GM19463 (cell line): ENCODE data around the gene SHLD1.
A peak's percentile ranks its signal among the peaks of the same experiment; 100 is the strongest.
"Not testable (repeated sequence)": the region's sequence is repeated elsewhere in the genome, so short reads cannot be mapped to it uniquely, and the experiment has no call there.

Experiments
- ATAC-seq: cut with Tn5 transposase; IDR thresholded peaks from one replicate; pipeline ENCODE4 v1.9.1; 2021; ENCODE audit warnings: mild to moderate bottlenecking, moderate library complexity; ENCODE audit not compliant: unreplicated experiment

Gene SHLD1

GRCh38 chr20:5749952-5750779, at the start of gene SHLD1:
Gene SHLD1, plus strand, starts transcription at chr20:5750401. Its CDS starts 22,465 bp downstream, at chr20:5772866.
- ATAC-seq: peak; percentile 98

DNA sequence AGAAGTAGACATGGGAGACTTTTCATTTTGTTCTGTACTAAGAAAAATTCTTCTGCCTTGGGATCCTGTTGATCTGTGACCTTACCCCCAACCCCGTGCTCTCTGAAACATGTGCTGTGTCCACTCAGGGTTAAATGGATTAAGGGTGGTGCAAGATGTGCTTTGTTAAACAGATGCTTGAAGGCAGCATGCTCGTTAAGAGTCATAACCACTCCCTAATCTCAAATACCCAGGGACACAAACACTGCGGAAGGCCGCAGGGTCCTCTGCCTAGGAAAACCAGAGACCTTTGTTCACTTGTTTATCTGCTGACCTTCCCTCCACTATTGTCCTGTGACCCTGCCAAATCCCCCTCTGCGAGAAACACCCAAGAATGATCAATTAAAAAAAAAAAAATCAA, 47.9 kb upstream of the SHLD1 start:
- not testable (repeated sequence) for ATAC-seq

DNA sequence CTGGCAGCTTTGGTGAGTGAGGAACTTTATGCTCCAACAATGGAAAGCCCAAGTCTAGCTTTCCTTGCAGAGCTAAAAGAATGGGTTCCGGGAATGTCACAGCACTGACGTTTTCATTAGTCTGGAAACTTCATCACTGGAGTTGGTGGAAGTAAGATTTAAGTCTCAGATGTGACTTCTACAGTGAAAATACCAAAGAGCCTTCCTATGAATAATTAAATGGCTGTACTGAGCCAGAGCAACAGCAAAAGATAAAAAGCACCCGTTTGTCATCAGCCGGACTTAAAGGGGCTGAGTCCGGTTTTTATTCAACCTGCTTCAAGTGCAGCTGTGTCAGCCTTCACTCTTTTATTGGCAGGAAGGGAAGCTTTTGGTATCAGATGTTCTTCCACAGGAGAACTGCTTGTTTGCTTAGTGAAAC, 46.5 kb upstream of the SHLD1 start:
- ATAC-seq: no peak

DNA sequence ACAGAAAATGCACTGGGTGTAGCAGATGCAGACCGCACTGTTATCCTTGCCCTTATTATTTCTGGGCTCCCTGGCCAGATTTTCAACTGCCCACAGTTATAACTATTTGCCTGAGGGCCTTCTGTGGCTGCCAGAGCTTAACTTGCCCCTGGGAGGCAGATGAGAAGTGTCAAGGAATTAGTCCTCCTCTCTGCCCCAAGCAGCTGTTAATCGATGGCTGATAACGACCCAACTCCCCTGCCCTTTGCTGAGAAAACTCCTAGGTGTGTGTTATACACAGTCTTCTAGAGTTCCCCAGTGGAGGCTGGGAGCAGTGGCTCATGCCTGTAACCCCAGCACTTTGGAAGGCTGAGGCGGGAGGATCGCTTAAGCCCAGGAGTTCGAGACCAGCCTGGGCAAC, 44.4 kb upstream of the SHLD1 start:
- ATAC-seq: no peak

DNA sequence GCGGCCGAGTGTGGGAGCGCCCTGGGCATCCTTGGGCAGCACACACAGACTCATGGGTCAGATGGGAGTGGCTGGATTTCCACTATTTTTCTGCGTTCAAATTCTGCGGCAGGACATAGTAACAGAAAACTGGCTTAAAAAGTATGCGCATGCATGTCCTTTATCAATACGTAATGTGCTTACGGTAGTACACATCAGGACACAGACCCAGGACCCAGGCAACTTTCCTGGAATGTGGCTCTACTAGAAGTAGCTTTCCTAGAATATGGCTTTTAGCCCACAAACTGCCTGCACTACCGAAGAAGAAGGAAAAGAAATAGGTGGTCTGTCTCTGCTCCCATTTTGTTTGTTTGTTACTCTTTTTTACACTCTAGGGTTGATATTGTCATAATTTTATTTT, 43.4 kb upstream of the SHLD1 start:
- no peak for ATAC-seq

DNA sequence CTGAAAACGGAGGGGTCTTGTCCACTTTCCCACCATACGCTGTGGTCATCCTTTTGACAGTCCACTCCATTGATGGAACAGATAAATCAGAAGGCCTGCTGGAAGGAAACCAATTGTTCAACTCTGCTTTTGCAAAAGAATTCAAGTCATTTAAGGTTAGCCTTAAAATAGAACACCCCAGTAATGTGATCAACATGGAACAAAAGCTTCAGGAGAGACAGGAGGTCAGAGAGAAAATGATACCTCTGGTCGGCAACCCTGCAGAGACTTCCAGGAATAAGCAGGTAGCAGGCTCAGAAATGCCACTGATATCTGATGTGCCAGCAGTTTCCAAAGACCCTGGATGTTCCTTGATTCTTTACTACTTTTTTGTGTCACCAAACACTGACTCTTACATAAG, 39.6 kb upstream of the SHLD1 start:
- no peak for ATAC-seq

DNA sequence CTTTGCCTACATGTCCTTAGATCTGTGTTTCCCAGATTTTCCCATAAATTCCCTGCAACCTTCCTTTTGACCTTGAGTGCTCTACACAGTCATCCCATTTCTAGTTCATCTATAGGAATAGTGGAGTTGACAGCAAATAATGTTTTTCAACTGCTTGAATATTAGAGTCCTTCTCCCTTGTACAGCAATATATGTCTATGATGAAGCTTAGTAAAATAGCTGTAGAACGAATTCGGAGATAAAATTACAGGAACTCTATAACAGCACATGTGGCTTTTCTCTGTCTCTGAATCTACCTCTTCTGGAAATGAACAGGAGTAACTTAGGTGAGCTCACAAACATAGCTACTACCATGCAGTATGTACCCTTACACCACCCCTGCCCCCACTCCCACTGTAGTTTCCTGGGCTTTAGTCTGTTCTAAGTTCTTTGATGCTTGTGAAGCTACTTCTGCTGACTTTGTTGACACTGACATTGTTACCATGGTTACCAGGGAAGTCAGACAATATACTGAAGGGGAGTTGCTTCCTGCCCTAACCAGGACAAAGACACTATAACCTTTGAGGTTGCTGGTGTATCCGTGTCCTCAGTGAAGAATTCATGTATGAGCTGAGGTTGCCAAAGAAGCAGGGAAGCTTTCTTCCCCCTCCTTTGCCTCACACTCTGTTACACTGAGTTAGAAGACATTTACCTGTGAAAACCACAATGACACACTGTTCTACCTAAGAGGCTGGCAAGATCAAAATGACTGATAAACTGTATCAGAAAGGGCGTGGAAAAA, 35.8 kb upstream of the SHLD1 start:
- no peak for ATAC-seq

DNA sequence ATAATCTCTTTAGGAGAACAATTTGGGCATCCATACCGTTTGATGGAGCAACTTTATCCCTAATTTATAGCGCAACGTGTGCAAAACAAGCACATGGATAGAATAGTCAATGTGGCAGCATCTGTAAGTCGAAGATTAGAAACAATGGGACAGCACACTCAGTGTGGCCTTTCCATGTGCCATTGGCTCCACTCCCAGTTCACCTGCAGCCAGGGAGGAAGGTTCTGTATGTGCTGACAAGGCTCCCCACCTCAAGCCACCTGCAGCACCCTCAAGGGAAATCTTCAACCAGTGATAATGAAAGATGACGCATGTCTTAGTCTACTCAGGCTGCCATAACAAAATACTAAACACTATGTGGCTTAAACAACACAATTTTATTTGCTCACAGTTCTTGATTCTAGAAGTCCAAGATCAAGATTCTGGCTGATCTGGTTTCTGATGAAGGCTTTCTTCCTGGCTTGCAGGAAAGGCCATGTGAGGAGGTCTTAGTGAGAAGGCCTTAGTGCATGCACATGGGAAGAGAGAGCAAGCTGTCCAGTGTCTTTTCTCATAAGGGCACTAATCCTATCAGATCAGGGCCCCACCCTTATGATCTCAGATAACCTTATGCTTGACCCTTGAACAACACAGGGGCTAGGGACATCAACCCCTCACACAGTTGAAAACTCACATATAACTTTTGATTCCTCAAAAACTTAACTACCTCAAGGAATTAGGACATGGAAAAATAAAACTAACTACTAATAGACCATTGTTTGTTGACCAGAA, 34.9 kb upstream of the SHLD1 start:
- ATAC-seq: no peak

- no peak for ATAC-seq
Observed at GRCh38 chr20:5716953-5717352, 33.2 kb upstream of the SHLD1 start.

GRCh38 chr20:5718896-5719595, 31.2 kb upstream of the SHLD1 start:
- ATAC-seq: no peak

GRCh38 chr20:5719861-5720403, 30.3 kb upstream of the SHLD1 start:
- no peak for ATAC-seq

- ATAC-seq: no peak
Observed at GRCh38 chr20:5720696-5721095, 29.5 kb upstream of the SHLD1 start.

DNA sequence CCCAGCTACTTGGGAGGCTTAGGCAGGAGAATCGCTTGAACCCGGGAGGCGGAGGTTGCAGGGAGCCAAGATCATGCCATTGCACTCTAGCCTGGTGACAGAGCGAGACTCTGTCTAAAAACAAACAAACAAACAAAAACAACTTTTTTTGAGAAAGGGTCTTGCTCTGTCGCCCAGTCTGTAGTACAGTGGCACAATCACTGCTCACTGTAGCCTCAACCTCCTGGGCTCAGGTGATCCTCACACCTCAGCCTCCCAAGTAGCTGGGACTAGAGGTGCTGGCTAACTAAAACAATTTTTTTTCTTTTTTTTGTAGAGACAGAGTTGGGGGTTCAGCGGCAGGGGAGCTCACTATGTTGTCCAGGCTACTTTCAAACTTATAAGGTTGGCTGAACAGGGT, 28.8 kb upstream of the SHLD1 start:
- ATAC-seq: not testable (repeated sequence)

GRCh38 chr20:5722927-5723326, 27.3 kb upstream of the SHLD1 start:
- no peak for ATAC-seq

DNA sequence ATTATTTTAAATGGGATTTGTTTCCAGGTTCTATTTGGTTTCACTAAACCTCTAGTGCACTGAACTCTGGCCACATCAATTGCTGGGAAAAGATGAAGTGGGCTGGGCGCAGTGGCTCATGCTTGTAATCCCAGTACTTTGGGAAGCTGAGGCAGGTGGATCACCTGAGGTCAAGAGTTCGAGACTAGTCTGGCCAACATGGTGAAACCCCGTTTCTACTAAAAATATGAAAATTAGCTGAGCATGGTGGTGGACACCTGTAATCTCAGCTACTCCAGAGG, 25.1 kb upstream of the SHLD1 start:
- not testable (repeated sequence) for ATAC-seq

- no peak for ATAC-seq
Observed at GRCh38 chr20:5727018-5727515, 23.1 kb upstream of the SHLD1 start.

DNA sequence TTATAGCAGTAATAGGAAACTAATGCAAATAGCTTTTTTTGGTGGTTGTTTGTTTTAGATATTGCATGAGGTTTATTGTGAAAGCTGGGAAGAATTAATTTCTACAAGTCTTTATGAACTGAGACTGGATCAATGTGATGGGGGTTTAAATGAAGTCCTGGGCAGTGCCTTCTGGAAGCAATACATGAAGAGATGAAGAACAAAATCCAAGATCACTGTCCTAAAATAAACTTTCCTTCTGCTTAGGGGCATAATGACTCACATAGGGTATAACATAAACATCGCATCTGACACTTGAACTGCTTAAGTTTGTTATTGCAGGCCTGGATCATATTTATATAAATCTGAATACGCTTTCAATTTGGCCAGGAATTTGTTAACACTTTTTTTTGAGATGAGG, 20.9 kb upstream of the SHLD1 start:
- ATAC-seq: no peak

GRCh38 chr20:5730131-5730530, 20.1 kb upstream of the SHLD1 start:
- no peak for ATAC-seq

- ATAC-seq: no peak
Observed at GRCh38 chr20:5731753-5732366, 18.3 kb upstream of the SHLD1 start.

GRCh38 chr20:5734602-5735001, 15.6 kb upstream of the SHLD1 start:
- ATAC-seq: no peak
